Activated CD8-positive, alpha-beta memory T cell treated with anti-CD3 and anti-CD28 coated beads, Interleukin-2, amount 50 U/mL, for 24 hours (primary cell): Measurements from ENCODE around the gene LRRC7.
"Not testable (repeated sequence)": the region's sequence is repeated elsewhere in the genome, so short reads cannot be mapped to it uniquely, and the experiment has no call there.

ENCODE experiments used
- DNase-seq: peaks from one replicate; pipeline ENCODE4 v3.0.0-alpha.2; 2020; ENCODE audit errors: extremely low read depth

Gene LRRC7

DNA sequence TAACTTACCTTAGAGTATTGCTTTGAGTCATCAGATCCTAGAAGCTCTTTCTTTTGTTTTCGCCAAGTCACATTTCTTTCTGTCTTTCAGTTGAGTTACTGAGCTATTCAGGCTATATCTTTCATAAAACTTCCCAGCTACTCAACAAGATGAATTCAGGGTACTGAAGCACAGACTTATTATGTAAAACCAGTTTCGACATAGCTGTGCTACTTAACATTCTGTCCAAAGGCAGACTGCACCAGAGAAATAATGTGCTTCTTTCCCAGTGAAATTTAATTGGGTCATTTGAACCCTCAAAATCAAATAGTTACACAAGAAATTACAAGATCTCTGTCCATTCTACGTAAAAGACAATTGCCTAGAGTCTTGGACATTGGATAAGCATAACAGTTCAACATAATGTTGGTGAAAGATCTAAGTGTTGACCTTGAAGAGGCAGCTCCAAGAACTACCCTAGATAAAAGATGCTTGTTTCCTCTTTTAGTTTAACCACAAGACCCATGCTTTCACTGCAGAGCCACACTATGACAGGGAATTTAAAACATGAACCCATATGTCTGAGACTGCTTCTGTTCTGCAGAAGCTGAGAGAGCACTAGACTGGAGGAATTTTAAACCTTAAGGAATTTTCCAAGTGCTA lies 474.5 kb downstream of the LRRC7 start:
- DNase-seq = no peak

DNA sequence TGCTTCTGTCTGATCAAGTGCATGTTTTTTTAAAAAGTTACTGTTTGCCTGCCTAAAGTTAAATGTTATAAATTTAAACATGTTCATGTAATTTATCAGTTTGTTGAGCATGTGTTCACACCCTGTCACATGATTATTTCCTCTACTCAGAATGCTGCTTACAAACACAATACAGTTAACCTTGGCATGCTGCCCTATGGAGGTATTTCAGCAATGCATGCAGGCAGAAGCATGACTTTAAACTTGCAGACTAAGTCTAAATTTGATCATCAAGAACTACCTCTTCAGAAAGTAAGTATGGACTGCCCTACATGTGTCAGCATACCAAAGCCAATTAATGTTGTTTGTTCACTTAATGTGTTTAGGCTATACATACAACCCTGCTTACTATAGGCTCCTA lies 476.1 kb downstream of the LRRC7 start:
- no peak for DNase-seq

DNA sequence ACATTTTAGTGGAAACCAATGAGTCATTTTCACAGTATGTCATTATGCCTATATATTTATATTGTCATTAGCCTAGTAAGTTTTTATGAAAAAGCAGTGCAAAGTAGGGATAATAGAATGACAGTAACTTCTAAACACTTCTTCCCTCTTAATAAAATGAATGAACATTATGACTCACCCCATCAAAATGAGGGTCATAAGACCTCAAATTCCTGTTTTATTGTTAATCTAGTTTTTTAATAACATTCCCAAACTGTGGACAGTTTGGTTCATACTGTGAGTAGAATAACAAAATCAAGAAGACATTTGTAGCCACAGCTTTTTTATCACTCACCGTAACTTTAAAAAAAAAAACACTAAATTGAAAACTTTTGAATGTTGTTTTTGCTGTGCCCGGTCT lies 477.1 kb downstream of the LRRC7 start:
- DNase-seq = no peak

DNA sequence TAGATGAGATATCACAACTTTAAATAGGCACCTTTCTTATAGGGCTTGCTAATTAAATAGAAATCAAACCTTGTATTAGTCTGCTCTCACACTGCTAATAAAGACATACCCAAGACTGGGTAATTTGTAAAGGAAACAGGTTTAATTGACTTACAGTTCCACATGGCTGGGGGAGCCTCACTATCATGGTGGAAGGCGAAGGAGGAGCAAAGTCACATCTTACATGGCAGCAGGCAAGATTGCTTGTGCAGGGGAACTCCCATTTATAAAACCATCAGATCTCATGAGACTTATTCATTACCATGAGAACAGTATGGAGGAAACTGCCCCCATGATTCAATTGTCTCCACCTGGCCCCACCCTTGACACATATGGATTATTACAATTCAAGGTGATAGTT lies 477.9 kb downstream of the LRRC7 start:
- not testable (repeated sequence) for DNase-seq

GRCh38 chr1:70048336-70049094 lies 480.8 kb downstream of the LRRC7 start:
- no peak for DNase-seq

DNA sequence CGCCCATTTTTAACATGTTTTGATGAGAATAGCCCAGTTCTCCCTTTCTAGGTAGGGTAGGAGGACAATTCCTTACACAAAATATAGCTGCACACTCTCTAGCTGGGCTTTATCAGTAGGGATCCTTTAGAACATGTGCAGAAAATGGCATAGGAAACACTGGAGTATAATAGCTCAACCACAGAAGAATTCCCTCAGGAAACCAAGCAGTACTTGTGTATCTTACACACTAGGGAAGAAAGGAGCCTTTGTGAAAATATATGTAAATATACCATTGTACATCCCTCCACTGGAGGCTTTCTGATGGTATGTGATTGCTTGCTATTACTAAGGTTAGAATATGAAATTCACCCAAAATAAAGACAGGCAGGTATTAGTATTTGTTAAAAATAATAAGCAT lies 484.2 kb downstream of the LRRC7 start:
- DNase-seq = no peak

GRCh38 chr1:70057500-70057899 lies 489.8 kb downstream of the LRRC7 start:
- DNase-seq = no peak

GRCh38 chr1:70061231-70061630 lies 493.5 kb downstream of the LRRC7 start:
- no peak for DNase-seq

DNA sequence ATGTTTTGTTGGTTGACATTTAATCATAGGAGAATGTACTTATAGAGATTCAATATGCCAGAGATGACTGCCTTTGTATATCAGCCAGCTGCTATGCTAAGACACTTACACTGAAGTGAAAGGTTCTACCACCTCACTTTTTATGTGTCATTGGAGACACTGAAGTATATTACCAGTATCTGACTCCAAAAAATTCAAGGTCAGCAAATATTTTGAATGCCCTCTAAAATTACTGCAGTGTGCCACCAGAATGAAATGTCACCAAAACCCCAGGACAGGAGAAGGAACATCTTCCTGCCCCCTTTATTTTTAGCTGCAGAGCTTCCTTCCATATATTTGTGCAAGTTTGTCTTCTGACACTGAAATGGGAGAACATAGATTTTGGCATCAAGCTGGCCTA lies 496.1 kb downstream of the LRRC7 start:
- no peak for DNase-seq

- no peak for DNase-seq
These were observed 499.0 kb downstream of the LRRC7 start for GRCh38 chr1:70066711-70067110.

DNA sequence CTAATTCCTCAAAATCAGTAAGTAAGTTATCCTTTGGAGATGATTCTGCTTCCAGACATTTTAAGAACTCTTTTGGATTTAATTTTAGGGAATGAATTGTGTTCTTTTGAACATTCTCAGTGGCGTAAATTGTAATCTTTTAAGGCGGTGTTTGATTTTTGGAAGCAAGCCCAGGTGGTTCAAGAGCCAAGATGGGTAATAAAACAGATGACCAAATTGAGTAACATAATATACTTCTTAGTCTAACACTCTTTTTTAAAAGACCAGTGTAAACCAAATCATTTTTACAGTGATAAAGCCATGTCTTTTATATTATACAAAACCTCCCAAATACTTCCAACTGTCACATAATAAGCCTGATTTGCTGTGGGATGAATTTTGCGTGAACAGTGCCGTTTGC lies 503.9 kb downstream of the LRRC7 start:
- DNase-seq = no peak

GRCh38 chr1:70072231-70072751 lies 504.6 kb downstream of the LRRC7 start:
- no peak for DNase-seq

GRCh38 chr1:70075761-70076160 lies 508.0 kb downstream of the LRRC7 start:
- DNase-seq = no peak

- DNase-seq = no peak
These were observed 509.3 kb downstream of the LRRC7 start for GRCh38 chr1:70077066-70077465.

DNA sequence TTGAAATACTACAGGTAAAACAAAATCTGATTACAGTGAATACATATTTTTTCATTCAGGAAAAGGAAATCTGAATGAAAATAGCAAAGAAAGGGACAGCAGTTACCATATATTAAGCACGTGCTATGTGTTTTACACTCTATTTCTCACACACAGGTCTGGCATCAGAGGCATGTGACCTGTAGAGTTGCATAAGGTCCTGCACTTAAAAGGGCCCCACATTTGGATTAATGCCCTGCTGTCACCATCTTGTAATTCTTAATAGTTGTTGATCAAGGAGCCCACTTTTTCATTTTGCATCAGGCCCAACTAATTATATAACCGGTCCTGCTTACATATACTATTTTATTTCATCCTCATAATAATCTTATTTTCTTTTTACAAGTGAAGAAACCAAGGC lies 511.8 kb downstream of the LRRC7 start:
- no peak for DNase-seq

GRCh38 chr1:70083519-70083918 lies 515.8 kb downstream of the LRRC7 start:
- DNase-seq = no peak

DNA sequence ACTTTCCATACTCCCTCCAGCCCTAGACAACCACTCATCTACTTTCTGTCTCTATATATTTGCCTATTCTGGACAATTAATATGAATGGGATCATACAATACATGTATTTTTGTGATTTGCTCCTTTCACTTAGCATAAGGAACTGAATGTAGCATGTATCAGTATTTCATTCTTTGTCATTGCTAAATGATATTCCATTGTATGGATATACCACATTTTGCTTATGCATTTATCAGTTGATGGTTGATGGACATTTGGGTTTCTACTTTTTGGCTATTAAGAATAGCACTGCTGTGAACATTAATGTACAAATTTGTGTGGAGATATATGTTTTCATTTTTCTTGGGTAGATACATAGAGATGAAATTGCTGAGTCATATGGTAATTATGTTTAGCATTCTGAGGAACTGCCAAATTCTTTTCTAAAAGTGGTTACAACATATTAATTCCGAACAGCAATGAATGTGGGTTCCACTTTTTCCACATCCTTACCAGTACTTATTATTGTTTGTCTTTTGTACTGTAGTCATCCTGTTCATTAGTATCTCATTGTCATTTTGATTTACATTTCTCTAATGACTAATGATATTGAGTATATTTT lies 516.7 kb downstream of the LRRC7 start:
- DNase-seq = no peak

DNA sequence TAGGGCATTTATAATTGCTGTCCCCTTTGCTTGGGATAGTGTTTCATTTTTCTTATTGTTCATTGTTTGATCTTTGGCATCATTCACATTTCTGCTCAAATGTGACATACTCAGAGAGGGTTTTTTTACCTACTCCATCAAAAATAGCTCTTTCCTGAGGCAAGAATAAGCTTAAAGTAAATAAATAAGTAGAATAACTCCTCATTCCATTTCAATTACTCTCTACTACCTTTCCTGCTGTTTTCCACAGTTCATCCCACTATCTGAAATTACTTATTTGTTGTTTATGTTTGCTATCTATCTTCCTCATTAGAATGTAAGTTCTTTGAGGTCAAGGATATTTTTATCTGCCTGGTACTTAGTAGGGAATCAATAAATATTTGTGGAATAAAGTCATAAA lies 517.8 kb downstream of the LRRC7 start:
- no peak for DNase-seq

DNA sequence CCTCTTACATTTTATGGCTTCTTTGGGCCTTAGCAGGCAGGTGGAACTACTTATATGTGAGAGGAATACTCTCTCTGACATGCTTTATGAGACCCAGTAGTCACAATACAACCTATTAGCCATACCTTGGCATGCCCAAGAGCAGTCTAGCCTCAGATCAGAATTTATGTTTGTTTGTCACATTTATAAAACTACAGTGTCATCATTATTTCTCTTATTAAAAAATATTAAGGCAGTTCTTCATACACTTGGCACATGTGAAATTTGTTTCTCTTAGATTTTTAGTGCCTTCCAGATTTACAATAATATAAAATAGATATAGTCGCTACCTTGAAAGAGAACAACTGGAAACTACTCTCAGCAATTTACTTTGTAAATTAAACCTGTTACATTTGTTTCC lies 519.2 kb downstream of the LRRC7 start:
- DNase-seq = no peak

DNA sequence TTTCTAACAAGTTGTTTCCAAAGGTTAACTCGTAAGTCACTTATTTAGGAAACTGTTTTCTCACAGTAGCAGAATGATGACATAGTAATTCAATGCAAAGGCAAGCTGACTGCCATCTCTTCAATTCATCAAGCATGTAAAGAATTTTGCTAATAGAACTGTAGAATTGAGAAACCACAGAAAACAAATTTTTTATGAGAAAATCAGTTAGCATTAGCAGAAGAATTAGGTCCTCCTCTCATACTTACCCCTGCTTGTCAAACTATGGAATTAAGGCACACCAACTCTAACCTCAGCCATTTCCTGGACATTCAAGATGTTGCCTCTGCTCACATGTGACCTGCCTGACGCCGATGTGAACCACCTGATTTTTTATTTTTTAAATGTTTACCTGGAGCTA lies 522.4 kb downstream of the LRRC7 start:
- DNase-seq = no peak

DNA sequence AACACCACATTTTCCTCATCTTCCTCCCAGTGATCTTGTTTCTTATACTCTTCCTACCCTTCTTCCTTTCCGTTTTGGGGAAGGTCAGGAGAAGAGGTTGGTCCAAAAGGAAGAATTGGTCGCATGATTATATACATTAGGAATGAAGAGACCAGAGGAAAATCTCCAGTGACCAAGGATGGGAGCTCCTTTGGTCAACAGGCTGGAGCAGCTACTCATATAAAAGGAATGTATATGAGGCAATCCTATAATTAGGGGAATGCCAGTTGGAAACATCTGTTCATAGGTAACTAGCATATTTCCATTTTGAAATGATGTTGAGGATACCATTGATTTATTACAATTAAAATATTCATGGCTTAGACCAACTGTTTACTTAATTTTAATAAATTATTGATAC lies 523.2 kb downstream of the LRRC7 start:
- DNase-seq = no peak

- no peak for DNase-seq
These were observed 524.1 kb downstream of the LRRC7 start for GRCh38 chr1:70091811-70092210.

DNA sequence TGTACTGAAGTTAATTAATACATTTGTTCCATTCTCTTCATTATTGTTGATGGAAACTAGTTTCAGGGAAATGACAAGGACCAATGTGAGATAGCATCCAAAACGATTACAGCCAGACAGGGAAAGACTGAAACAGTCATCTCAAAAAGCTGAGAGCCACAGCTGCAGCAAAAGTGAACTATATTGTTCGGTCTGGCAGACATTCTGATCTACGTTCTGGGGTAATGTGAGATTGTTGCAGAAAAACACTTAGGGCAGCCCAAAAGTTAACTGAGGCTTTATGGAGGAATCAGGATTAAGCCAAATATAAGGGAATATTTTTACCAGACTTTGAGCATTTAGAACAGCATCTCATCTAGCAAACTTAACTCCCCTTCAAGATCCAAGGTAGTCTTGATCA lies 524.8 kb downstream of the LRRC7 start:
- no peak for DNase-seq
